H1 (cell line): Measurements from ENCODE around the gene FAM9C. TPM values are rescaled to one million over a fixed set of nuclear protein-coding genes. Genes with fewer than 3 reads are reported as not detected.

Source experiments
- CTCF ChIA-PET: fragments of 300-600 bp; sonication (Branson Sonifier 250); formaldehyde crosslinking; loops from one replicate; lab custom pipeline; 2021; ENCODE audit not compliant: partially characterized antibody; lab: Charles Lee
- POLR2A ChIA-PET: fragments of 300-600 bp; sonication (Branson Sonifier 250); formaldehyde crosslinking; loops from one replicate; lab custom pipeline; 2021; ENCODE audit warnings: inconsistent platforms; ENCODE audit not compliant: partially characterized antibody; lab: Charles Lee
- DNase-seq, 2 experiments: peaks; one replicate each; pipeline versions ENCODE4 v3.0.0 to v3.0.0-alpha.2; 2010 to 2022; ENCODE audit warnings: low spot score in 2 of 2, low read depth in 1 of 2, mixed read lengths in 1 of 2
- FAIRE-seq: peaks from 2 replicates; lab custom pipeline; 2011; peaks lifted over from hg19 to GRCh38; lab: Jason Lieb, UNC
- H2AFZ ChIP-seq: 2 replicates; pipeline ENCODE4 v1.8.1; 2012; ENCODE audit warnings: low read length, inconsistent platforms
- H2AK5ac ChIP-seq: 2 replicates; pipeline ENCODE4 v1.6.1; 2013; ENCODE audit warnings: low read depth, low read length
- H2BK120ac ChIP-seq: replicated peaks from 2 replicates; pipeline ENCODE3; 2013; ENCODE audit warnings: low read depth, low read length, inconsistent platforms
- H2BK12ac ChIP-seq: 2 replicates; pipeline ENCODE4 v1.6.1; 2013; ENCODE audit warnings: low read depth, low read length
- H2BK15ac ChIP-seq: 2 replicates; pipeline ENCODE4 v1.6.1; 2013; ENCODE audit warnings: low read length
- H2BK20ac ChIP-seq: 2 replicates; pipeline ENCODE4 v1.6.1; 2013; ENCODE audit warnings: low read length
- H2BK5ac ChIP-seq: 2 replicates; pipeline ENCODE4 v1.6.1; 2013; ENCODE audit warnings: low read depth, low read length
- H3K14ac ChIP-seq: 2 replicates; pipeline ENCODE4 v1.6.1; 2013; ENCODE audit warnings: inconsistent platforms; ENCODE audit not compliant: insufficient read length
- H3K18ac ChIP-seq: 2 replicates; pipeline ENCODE4 v1.6.1; 2013; ENCODE audit warnings: low read length; ENCODE audit errors: extremely low read depth
- H3K23ac ChIP-seq: 2 replicates; pipeline ENCODE4 v1.6.1; 2013; ENCODE audit warnings: inconsistent platforms; ENCODE audit not compliant: insufficient read length
- H3K23me2 ChIP-seq: 2 replicates; pipeline ENCODE4 v1.6.1; 2013; ENCODE audit warnings: low read depth, low read length
- H3K27ac ChIP-seq: 2 replicates; pipeline ENCODE4 v1.6.1; 2011; ENCODE audit warnings: low read depth, low read length, inconsistent platforms
- H3K27me3 ChIP-seq, 4 experiments: replicated peaks in 1 of 4; 1 replicate in 1 of 4; 2 replicates in 3 of 4; pipeline versions ENCODE4 v1.6.1 to v1.8.1; 2011 to 2013; ENCODE audit warnings: low read length in 3 of 4, mild to moderate bottlenecking in 3 of 4, inconsistent platforms in 2 of 4, mixed read lengths in 2 of 4, moderate library complexity in 1 of 4; ENCODE audit not compliant: control insufficient read depth in 3 of 4, insufficient read depth in 3 of 4; ENCODE audit errors: extremely low read depth in 1 of 4
- H3K36me3 ChIP-seq, 4 experiments: 2 replicates each; pipeline versions ENCODE4 v1.6.1 to v1.8.1; 2011 to 2013; ENCODE audit warnings: mild to moderate bottlenecking in 4 of 4, low read length in 3 of 4, moderate library complexity in 2 of 4, control low read depth in 1 of 4, inconsistent platforms in 1 of 4; ENCODE audit not compliant: insufficient read depth in 4 of 4, control insufficient read depth in 2 of 4
- H3K4ac ChIP-seq: replicated peaks from 2 replicates; pipeline ENCODE3; 2013; ENCODE audit warnings: low read length, low read depth, mixed read lengths, inconsistent platforms; ENCODE audit not compliant: insufficient read length
- H3K4me1 ChIP-seq, 4 experiments: replicated peaks in 1 of 4; 1 replicate in 1 of 4; 2 replicates in 3 of 4; pipeline versions ENCODE4 v1.6.1 to v1.8.1; 2011 to 2013; ENCODE audit warnings: low read length in 3 of 4, inconsistent platforms in 2 of 4, mixed read lengths in 1 of 4; ENCODE audit not compliant: insufficient read depth in 4 of 4, control insufficient read depth in 3 of 4
- H3K4me2 ChIP-seq, 2 experiments: 2 replicates each; pipeline versions ENCODE4 v1.6.1 to v1.8.1; 2011 to 2013; ENCODE audit warnings: low read depth in 2 of 2, low read length in 2 of 2, control low read depth in 1 of 2, inconsistent platforms in 1 of 2, mild to moderate bottlenecking in 1 of 2; ENCODE audit not compliant: insufficient read depth in 1 of 2
- H3K4me3 ChIP-seq, 4 experiments: fragments of 200-600, 300-600 bp in 1 of 4; sonication (generic), shearing (Covaris generic), sonication (Bioruptor Twin) in 1 of 4; 2 replicates each; pipeline versions ENCODE4 v1.5.1 to v1.8.1; 2011 to 2016; ENCODE audit warnings: low read length in 4 of 4, low read depth in 3 of 4, control low read depth in 2 of 4, inconsistent platforms in 2 of 4, mild to moderate bottlenecking in 2 of 4, mixed read lengths in 1 of 4, moderate library complexity in 1 of 4; ENCODE audit not compliant: insufficient read depth in 2 of 4; ENCODE audit errors: extremely low read depth in 1 of 4
- H3K56ac ChIP-seq: replicated peaks from 2 replicates; pipeline ENCODE3; 2013; ENCODE audit warnings: low read depth, mild to moderate bottlenecking, mixed read lengths, low read length, inconsistent platforms; ENCODE audit not compliant: insufficient read length
- H3K79me1 ChIP-seq: 2 replicates; pipeline ENCODE4 v1.6.1; 2013; ENCODE audit warnings: low read depth, low read length, control low read depth
- H3K79me2 ChIP-seq, 2 experiments: 2 replicates each; pipeline versions ENCODE4 v1.6.1 to v1.8.1; 2012 to 2013; ENCODE audit warnings: low read length in 2 of 2, mild to moderate bottlenecking in 2 of 2, inconsistent platforms in 1 of 2; ENCODE audit not compliant: insufficient read depth in 2 of 2, control insufficient read depth in 1 of 2
- H3K9ac ChIP-seq, 4 experiments: replicated peaks in 1 of 4; 1 replicate in 1 of 4; 2 replicates in 3 of 4; pipeline versions ENCODE4 v1.6.1 to v1.8.1; 2011 to 2013; ENCODE audit warnings: low read depth in 3 of 4, low read length in 3 of 4, control low read depth in 2 of 4, mild to moderate bottlenecking in 2 of 4, moderate library complexity in 2 of 4, inconsistent platforms in 1 of 4; ENCODE audit errors: extremely low read depth in 1 of 4
- H3K9me3 ChIP-seq, 2 experiments: 2 replicates each; pipeline versions ENCODE4 v1.6.1 to v1.8.1; 2012 to 2013; ENCODE audit warnings: mild to moderate bottlenecking in 2 of 2, moderate library complexity in 2 of 2, control low read depth in 1 of 2, inconsistent platforms in 1 of 2, low read depth in 1 of 2, low read length in 1 of 2, mixed read lengths in 1 of 2; ENCODE audit not compliant: insufficient read depth in 2 of 2
- H4K20me1 ChIP-seq, 2 experiments: replicated peaks in 1 of 2; 2 replicates each; pipeline versions ENCODE3 to v1.8.1; 2011 to 2013; ENCODE audit warnings: inconsistent platforms in 2 of 2, low read length in 2 of 2, mild to moderate bottlenecking in 1 of 2; ENCODE audit not compliant: insufficient read depth in 2 of 2, control insufficient read depth in 1 of 2
- H4K5ac ChIP-seq: 2 replicates; pipeline ENCODE4 v1.6.1; 2013; ENCODE audit warnings: low read length, low read depth, mixed read lengths, inconsistent platforms; ENCODE audit not compliant: insufficient read length
- H4K8ac ChIP-seq: 2 replicates; pipeline ENCODE4 v1.8.0; 2013; ENCODE audit warnings: mild to moderate bottlenecking, moderate library complexity, low read length, inconsistent platforms; ENCODE audit not compliant: insufficient read depth; ENCODE audit errors: extremely low read depth
- H4K91ac ChIP-seq: replicated peaks from 2 replicates; pipeline ENCODE3; 2013; ENCODE audit warnings: low read length, mixed read lengths, inconsistent platforms; ENCODE audit not compliant: insufficient read length
- ATF2 ChIP-seq: IDR thresholded peaks from 2 replicates; pipeline ENCODE4 v1.6.1; 2012; ENCODE audit warnings: low read length, inconsistent platforms
- CBX5 ChIP-seq: fragments of 300-800, 300-1000 bp; sonication (generic); IDR thresholded peaks from 2 replicates; pipeline ENCODE4 v1.7.1; 2016; ENCODE audit warnings: antibody characterized with exemption, low read length, low read depth
- FOSL1 ChIP-seq: IDR thresholded peaks from 2 replicates; pipeline ENCODE4 v1.6.1; 2011; ENCODE audit warnings: mild to moderate bottlenecking, low read depth, low read length, moderate library complexity; ENCODE audit not compliant: insufficient read depth
- GABPA ChIP-seq: IDR thresholded peaks from 2 replicates; pipeline ENCODE4 v1.6.1; 2011; ENCODE audit warnings: mild to moderate bottlenecking, low read length, moderate library complexity, borderline replicate concordance; ENCODE audit not compliant: insufficient read depth
- GTF2F1 ChIP-seq: IDR thresholded peaks from 2 replicates; pipeline ENCODE4 v1.6.1; 2012; ENCODE audit warnings: low read depth, low read length, improper control_type of control experiment, borderline replicate concordance
- HDAC6 ChIP-seq: IDR thresholded peaks from one replicate; pipeline ENCODE4 v1.7.1; 2012; ENCODE audit warnings: low read depth, mild to moderate bottlenecking, inconsistent platforms, low read length, moderate library complexity
- RFX5 ChIP-seq: IDR thresholded peaks from 2 replicates; pipeline ENCODE4 v1.6.1; 2011; ENCODE audit warnings: low read depth, low read length, improper control_type of control experiment, borderline replicate concordance
- SP1 ChIP-seq: IDR thresholded peaks from 2 replicates; pipeline ENCODE4 v1.6.1; 2011; ENCODE audit warnings: low read depth, low read length
- SP2 ChIP-seq: IDR thresholded peaks from 2 replicates; pipeline ENCODE4 v1.6.1; 2012; ENCODE audit warnings: mild to moderate bottlenecking, low read length, inconsistent platforms
- SUZ12 ChIP-seq: fragments of 200-600 bp; sonication (generic); IDR thresholded peaks from 2 replicates; pipeline ENCODE4 v1.6.1; 2012; ENCODE audit warnings: mild to moderate bottlenecking, inconsistent platforms, low read length, moderate library complexity, mixed read lengths
- TBP ChIP-seq: IDR thresholded peaks from 2 replicates; pipeline ENCODE4 v1.6.1; 2011; ENCODE audit warnings: low read depth, low read length, improper control_type of control experiment
- ZNF274 ChIP-seq: IDR thresholded peaks from 2 replicates; pipeline ENCODE4 v1.7.0; 2012; ENCODE audit warnings: low read length, borderline replicate concordance; ENCODE audit errors: extremely low read depth
- WGBS, 2 experiments: shearing (Covaris generic) in 1 of 2; methylation state at CpG; one replicate each; pipeline versions ENCODE4 v1.1.6 to v1.1.7; 2013 to 2015; ENCODE audit warnings: low lambda C conversion rate in 2 of 2, mixed read lengths in 2 of 2, inconsistent platforms in 1 of 2, low coverage in 1 of 2, missing lambda C conversion rate in 1 of 2; ENCODE audit not compliant: insufficient replicate concordance in 2 of 2, insufficient coverage in 1 of 2, insufficient read length in 1 of 2; ENCODE audit errors: extremely low coverage in 1 of 2, missing lambda C conversion rate in 1 of 2; 5-methylcytosine and 5-hydroxymethylcytosine counted together
- polyA plus RNA-seq, 7 experiments: library from polyadenylated mRNA; depleted of rRNA in 3 of 7; stranded (reverse) in 5 of 7; unstranded in 2 of 7; fragments of >200 nt in 5 of 7; fragments of 200-250 nt in 2 of 7; gene quantifications; 1 replicate in 5 of 7; 2 replicates in 1 of 7; 4 replicates in 1 of 7; pipeline versions ENCODE4 v1.2.1 to v1.2.3, GENCODE V29; 2011 to 2013; ENCODE audit warnings: missing spikeins in 2 of 7, mixed read lengths in 2 of 7
- total RNA-seq: library from RNA; stranded (reverse); fragmentation: NEBNext Ultra II Directional; extraction: Animal tissue kit (Norgen Biotek cat#: 25700); gene quantifications from 2 replicates; pipeline ENCODE4 v1.2.1, GENCODE V29; 2021

Gene FAM9C
- total and polyA plus RNA-seq, 2 of the 8 experiments (the other 6 are each of a cell fraction or from before 2014, with no cell fraction given) = not detected

GRCh38 chrX:13078739-13079444 is 34.5 kb upstream of the FAM9C start:
- no peak overlapping the region for H2BK12ac ChIP-seq
- no peak overlapping the region for H2BK15ac ChIP-seq
- H4K5ac ChIP-seq = no peak overlapping the region
- H3K56ac ChIP-seq = no peak overlapping the region
- ChIA-PET POLR2A (interaction anchor here (0.7 kb wide), 1 partner anchor 13 kb away, joined by 3 read pairs; no protein-coding TSS in a partner anchor), CTCF (interaction anchor here (0.6 to 0.7 kb wide), 2 partner anchors 57 to 409 kb away, joined by 3 to 4 read pairs; no protein-coding TSS in a partner anchor)
- no peaks in the 10 kb centered on the region for H3K79me1 ChIP-seq
- no peak overlapping the region for H3K27ac ChIP-seq
- no peaks in the 10 kb centered on the region for H3K27me3 ChIP-seq
- no peaks in the 10 kb centered on the region for H3K23me2 ChIP-seq
- no peak overlapping the region for H2BK120ac ChIP-seq
- no peak overlapping the region for H3K23ac ChIP-seq
- no peak overlapping the region for H3K9ac ChIP-seq
- FAIRE-seq (no peak), DNase-seq (no peak)
- H3K4me2 ChIP-seq = no peak overlapping the region
- H3K4me3 ChIP-seq = no peak overlapping the region
- no peak overlapping the region for H4K8ac ChIP-seq
- H3K14ac ChIP-seq = no peak overlapping the region
- no peaks in the 10 kb centered on the region for H3K79me2 ChIP-seq
- H3K4ac ChIP-seq = no peak overlapping the region
- H2BK20ac ChIP-seq = no peak overlapping the region
- H2AK5ac ChIP-seq = no peak overlapping the region
- H3K9me3 ChIP-seq = no peaks in the 10 kb centered on the region
- no peaks in the 10 kb centered on the region for H3K4me1 ChIP-seq
- H3K18ac ChIP-seq = no peak overlapping the region; the same call in 1 of the 2 replicates
- no peaks in the 10 kb centered on the region for H4K20me1 ChIP-seq
- no peak overlapping the region for H4K91ac ChIP-seq
- H3K36me3 ChIP-seq = no peaks in the 10 kb centered on the region
- no peak overlapping the region for H2AFZ ChIP-seq
- 75% methylated on average over 8 of the region's 10 CpGs; no CpG with 5 or more reads in 1 of the 2 experiments for WGBS, 2 experiments
- no peak overlapping the region for H2BK5ac ChIP-seq
- no peak for TF ChIP-seq GABPA
- no peak for TF ChIP-seq FOSL1
- TF ChIP-seq CBX5 = no peak
- TF ChIP-seq GTF2F1 = no peak
- TF ChIP-seq SP2 = no peak
- no peak for TF ChIP-seq TBP
- no peak for TF ChIP-seq HDAC6
- TF ChIP-seq ZNF274 = no peak
- TF ChIP-seq SUZ12 = no peak
- no peak for TF ChIP-seq RFX5
- TF ChIP-seq SP1 = no peak
- TF ChIP-seq ATF2 = no peak
